HG03196 (cell line): ENCODE results near the gene HDLBP.

Source experiments
- ATAC-seq: cut with Tn5 transposase; IDR thresholded peaks from one replicate; pipeline ENCODE4 v1.9.1; 2021; ENCODE audit not compliant: unreplicated experiment

HDLBP gene

DNA sequence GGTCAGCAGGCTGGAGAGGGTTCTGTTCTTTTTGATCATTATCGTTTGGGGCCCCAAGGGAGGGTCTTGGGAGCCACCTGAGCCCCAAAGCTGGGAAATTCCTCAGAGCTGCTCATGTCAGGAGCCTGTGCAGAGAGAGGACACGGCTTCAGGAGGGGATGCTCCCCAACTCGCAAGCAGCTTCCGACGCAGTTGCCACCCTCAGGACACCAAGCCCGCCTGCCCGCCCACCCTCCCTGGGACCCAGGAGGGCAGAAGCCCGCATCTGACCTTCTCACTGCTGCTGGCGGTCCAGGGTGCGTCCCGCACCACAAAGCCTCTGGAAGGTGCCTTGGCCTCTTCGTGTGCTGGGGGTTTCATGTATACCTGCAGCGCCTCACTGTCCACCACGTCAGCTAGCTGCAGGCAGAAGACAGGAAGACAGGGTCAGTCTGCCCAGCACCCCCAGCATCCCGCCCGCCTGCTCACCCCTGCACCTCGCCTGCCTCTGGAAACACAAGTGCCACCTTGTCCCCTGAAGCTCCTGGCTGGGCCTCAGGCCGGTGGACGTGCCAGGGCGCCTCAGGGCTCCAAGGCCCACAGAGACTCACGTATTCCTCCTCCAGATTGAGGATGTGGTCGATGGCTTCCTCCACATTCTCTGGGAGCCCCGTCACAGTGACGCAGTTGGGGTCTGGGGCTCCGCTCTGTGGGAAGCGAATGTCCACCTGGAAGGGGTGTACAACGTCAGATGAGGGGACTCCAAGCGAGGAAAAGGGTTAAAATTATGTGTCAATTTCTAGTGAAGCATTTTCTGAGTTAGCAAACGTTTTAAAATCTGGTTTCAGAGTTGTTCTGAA, 85.7 kb downstream of the HDLBP start:
- ATAC-seq: no peak

GRCh38 chr2:241228860-241229516, 86.5 kb downstream of the HDLBP start:
- ATAC-seq: no peak

GRCh38 chr2:241228081-241228859, 87.2 kb downstream of the HDLBP start:
- no peak for ATAC-seq

DNA sequence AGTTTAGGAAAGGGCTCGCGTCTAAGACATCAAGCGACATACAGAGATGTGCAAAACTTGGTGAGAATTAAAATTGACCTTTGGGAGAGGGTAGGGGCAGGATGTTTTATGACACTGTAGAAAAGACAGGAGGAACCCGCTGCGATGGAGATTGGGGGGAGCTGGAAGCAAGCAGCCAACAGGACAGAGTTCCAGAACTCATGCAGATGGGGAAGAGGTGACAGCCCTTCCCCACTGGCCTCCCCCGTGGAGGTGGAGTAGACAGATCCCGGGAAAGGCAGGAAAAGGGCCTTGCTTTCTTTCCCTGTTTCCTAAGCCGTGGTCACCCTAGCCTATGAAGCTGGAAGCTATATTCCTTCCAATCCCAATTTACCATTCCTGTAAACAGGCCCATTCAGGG, 87.9 kb downstream of the HDLBP start:
- ATAC-seq: no peak

- ATAC-seq: no peak
These were observed 88.5 kb downstream of the HDLBP start for GRCh38 chr2:241226723-241227572.

GRCh38 chr2:241225983-241226382, 89.5 kb downstream of the HDLBP start:
- no peak for ATAC-seq

DNA sequence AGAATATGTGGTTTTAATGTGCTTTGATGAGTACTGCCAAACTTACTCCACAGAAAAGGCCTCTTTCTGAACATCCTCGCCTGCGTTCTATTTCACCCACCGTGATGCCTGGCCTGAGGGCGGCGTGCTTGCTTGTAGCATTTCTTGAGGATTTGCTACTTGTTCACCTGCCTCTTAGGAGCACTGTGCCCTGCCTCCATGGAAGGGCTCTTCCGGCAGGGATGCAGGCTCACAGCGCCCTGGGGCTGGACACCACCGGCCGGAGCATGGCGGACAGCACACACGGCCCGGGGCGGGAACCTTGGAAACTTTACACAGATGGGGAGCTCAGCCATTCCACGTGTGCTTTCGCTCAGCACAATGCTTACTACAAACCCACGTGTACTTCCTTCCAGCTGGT, 89.9 kb downstream of the HDLBP start:
- ATAC-seq: no peak

DNA sequence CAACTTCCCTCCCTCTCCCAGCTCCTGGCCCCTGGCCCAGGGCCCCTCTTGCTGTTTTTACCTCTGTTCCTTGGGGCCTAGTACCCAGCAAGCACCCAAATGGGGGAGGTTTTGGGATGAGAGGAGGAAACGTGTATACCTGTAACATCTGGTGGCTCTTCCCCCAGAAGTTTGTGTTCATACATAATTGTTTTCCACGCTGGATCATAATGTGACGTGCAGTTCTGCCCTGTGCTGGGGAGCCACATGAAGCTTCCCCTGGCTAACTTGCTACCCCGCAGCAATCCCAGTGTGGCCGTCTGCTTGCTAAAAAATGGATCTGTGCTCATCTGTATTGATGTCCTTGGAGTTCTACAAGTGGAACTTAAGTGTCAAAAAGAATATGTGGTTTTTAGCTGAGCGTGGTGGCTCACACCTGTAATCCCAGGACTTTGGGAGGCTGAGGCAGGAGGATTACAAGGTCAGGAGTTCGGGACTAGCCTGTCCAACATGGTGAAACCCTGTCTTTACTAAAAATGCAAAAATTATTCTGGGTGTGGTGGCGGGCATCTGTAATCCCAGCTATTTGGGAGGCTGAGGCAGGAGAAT, 90.5 kb downstream of the HDLBP start:
- no peak for ATAC-seq

- no peak for ATAC-seq
These were observed 91.2 kb downstream of the HDLBP start for GRCh38 chr2:241224018-241224850.

- no peak for ATAC-seq
These were observed 92.1 kb downstream of the HDLBP start for GRCh38 chr2:241223211-241224017.

GRCh38 chr2:241219856-241220356, 95.6 kb downstream of the HDLBP start:
- ATAC-seq: no peak

GRCh38 chr2:241219030-241219382, 96.5 kb downstream of the HDLBP start:
- ATAC-seq: no peak

GRCh38 chr2:241218131-241219029, 97.1 kb downstream of the HDLBP start:
- ATAC-seq: no peak

GRCh38 chr2:241217320-241218031, 98.0 kb downstream of the HDLBP start:
- peak; percentile 58 for ATAC-seq

GRCh38 chr2:241216211-241216761, 99.2 kb downstream of the HDLBP start:
- ATAC-seq: no peak

- no peak for ATAC-seq
These were observed 100.1 kb downstream of the HDLBP start for GRCh38 chr2:241215421-241215820.

DNA sequence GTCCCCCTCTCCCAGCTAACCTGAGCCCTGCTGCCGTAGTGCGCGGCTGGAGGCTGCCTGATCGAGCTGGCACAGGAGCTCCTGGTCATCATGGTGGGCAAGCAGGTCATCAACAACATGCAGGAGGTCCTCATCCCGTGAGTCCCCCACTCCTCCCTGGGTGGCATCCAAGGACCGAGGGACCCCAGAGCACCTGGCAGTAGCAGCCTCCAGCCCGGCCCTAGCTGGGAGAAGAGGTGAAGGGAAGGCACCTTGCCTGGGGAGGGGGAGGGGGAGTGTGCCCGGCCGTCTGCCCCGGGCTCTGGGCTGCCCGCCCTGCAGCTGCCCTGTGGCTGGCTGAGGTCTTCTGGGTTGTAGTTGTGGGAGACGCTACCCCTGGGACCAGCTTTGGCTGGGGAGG, 100.7 kb downstream of the HDLBP start:
- ATAC-seq: no peak
